ENCODE data around the gene EEPD1.

- TF ChIP-seq, protein P1, sequence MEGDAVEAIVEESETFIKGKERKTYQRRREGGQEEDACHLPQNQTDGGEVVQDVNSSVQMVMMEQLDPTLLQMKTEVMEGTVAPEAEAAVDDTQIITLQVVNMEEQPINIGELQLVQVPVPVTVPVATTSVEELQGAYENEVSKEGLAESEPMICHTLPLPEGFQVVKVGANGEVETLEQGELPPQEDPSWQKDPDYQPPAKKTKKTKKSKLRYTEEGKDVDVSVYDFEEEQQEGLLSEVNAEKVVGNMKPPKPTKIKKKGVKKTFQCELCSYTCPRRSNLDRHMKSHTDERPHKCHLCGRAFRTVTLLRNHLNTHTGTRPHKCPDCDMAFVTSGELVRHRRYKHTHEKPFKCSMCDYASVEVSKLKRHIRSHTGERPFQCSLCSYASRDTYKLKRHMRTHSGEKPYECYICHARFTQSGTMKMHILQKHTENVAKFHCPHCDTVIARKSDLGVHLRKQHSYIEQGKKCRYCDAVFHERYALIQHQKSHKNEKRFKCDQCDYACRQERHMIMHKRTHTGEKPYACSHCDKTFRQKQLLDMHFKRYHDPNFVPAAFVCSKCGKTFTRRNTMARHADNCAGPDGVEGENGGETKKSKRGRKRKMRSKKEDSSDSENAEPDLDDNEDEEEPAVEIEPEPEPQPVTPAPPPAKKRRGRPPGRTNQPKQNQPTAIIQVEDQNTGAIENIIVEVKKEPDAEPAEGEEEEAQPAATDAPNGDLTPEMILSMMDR (IDR thresholded peaks at IDR 0.05), result no peak
- no peak for TF ChIP-seq POLR2A (IDR thresholded peaks at IDR 0.05)
These were observed 157.8 kb downstream of the EEPD1 start for GRCh38 chr7:36310897-36311296.
